Eye (tissue), 1 donor: Measurements from ENCODE around the gene HBA2.
"Not testable (repeated sequence)": the region's sequence is repeated elsewhere in the genome, so short reads cannot be mapped to it uniquely, and the experiment has no call there.

ENCODE experiments used
- DNase-seq: peaks from one replicate; pipeline ENCODE4 v3.0.0-alpha.2; 2015

HBA2 gene

GRCh38 chr16:172374-172941 is at the start of gene HBA2:
TSS of gene HBA2 (plus strand) at chr16:172876. CDS start at chr16:172913, 37 bp downstream.
- DNase-seq: not testable (repeated sequence)

GRCh38 chr16:123558-124350 is 48.9 kb upstream of the HBA2 start:
- DNase-seq: not testable (repeated sequence)

- DNase-seq: no peak
Measured at GRCh38 chr16:125011-125410, 47.7 kb upstream of the HBA2 start.

- DNase-seq: no peak
Measured at GRCh38 chr16:129075-129474, 43.6 kb upstream of the HBA2 start.

- no peak for DNase-seq
Measured at GRCh38 chr16:130533-131173, 42.0 kb upstream of the HBA2 start.

- no peak for DNase-seq
Measured at GRCh38 chr16:132120-132519, 40.6 kb upstream of the HBA2 start.

- DNase-seq: no peak
Measured at GRCh38 chr16:133716-134115, 39.0 kb upstream of the HBA2 start.

GRCh38 chr16:138049-138417 is 34.6 kb upstream of the HBA2 start:
- DNase-seq: peak; percentile 71

- no peak for DNase-seq
Measured at GRCh38 chr16:140175-140857, 32.4 kb upstream of the HBA2 start.

GRCh38 chr16:142405-142967 is 30.2 kb upstream of the HBA2 start:
- no peak for DNase-seq

- DNase-seq: no peak
Measured at GRCh38 chr16:143047-143446, 29.6 kb upstream of the HBA2 start.

- DNase-seq: no peak
Measured at GRCh38 chr16:143456-143855, 29.2 kb upstream of the HBA2 start.

GRCh38 chr16:144797-145252 is 27.9 kb upstream of the HBA2 start:
- no peak for DNase-seq

GRCh38 chr16:146646-147045 is 26.0 kb upstream of the HBA2 start:
- DNase-seq: no peak

GRCh38 chr16:149024-149660 is 23.5 kb upstream of the HBA2 start:
- DNase-seq: no peak

- DNase-seq: no peak
Measured at GRCh38 chr16:152141-153128, 20.2 kb upstream of the HBA2 start, which contains the start of gene HBZ. TSS of gene HBZ (plus strand) at chr16:152644. CDS start at chr16:152910, 266 bp downstream.

GRCh38 chr16:153129-153521 is 19.6 kb upstream of the HBA2 start:
- DNase-seq: not testable (repeated sequence)

- DNase-seq: not testable (repeated sequence)
Measured at GRCh38 chr16:153550-154216, 19.0 kb upstream of the HBA2 start.

- peak; percentile 61 for DNase-seq
Measured at GRCh38 chr16:154217-155030, 18.3 kb upstream of the HBA2 start.

- DNase-seq: no peak
Measured at GRCh38 chr16:155031-155398, 17.7 kb upstream of the HBA2 start.
